NOMO-1 (cell line): ENCODE data around the gene BBS2.
A peak's percentile ranks its signal among the peaks of the same experiment; 100 is the strongest.

Source experiments
- DNase-seq, 2 experiments: peaks; one replicate each; lab custom pipeline; 2025; ENCODE audit not compliant: unreplicated experiment in 2 of 2; lab: John Stamatoyannopoulos, UW

BBS2 gene

GRCh38 chr16:56479469-56479868 lies 40.4 kb downstream of the BBS2 start:
- no peak for DNase-seq

- peak; percentile 20 to 35 for DNase-seq
These were observed 41.4 kb downstream of the BBS2 start for GRCh38 chr16:56478281-56479049.

GRCh38 chr16:56477096-56477878 lies 42.5 kb downstream of the BBS2 start:
- peak in 1 of 2 experiments; percentile 30 for DNase-seq

- DNase-seq, result no peak
These were observed 44.6 kb downstream of the BBS2 start for GRCh38 chr16:56475201-56475600.

- DNase-seq, result no peak
These were observed 49.2 kb downstream of the BBS2 start for GRCh38 chr16:56470666-56471065.

- DNase-seq, result no peak
These were observed 49.6 kb downstream of the BBS2 start for GRCh38 chr16:56470232-56470631.

GRCh38 chr16:56469748-56470147 lies 50.1 kb downstream of the BBS2 start:
- DNase-seq, result no peak

GRCh38 chr16:56468800-56469199 lies 51.0 kb downstream of the BBS2 start:
- DNase-seq, result no peak

- DNase-seq, result no peak
These were observed 53.5 kb downstream of the BBS2 start for GRCh38 chr16:56466344-56466743.

- DNase-seq, result no peak
These were observed 56.7 kb downstream of the BBS2 start for GRCh38 chr16:56463153-56463552.

GRCh38 chr16:56462064-56462796 lies 57.6 kb downstream of the BBS2 start:
- DNase-seq, result no peak

GRCh38 chr16:56460101-56460500 lies 59.7 kb downstream of the BBS2 start:
- no peak for DNase-seq

- DNase-seq, result no peak
These were observed 61.8 kb downstream of the BBS2 start for GRCh38 chr16:56457927-56458470.

GRCh38 chr16:56451753-56452689 lies 67.8 kb downstream of the BBS2 start:
- DNase-seq, result peak; percentile 57 to 71

GRCh38 chr16:56450986-56451752 lies 68.7 kb downstream of the BBS2 start, which contains the start of the genes NUDT21 and OGFOD1:
NUDT21 (minus strand) TSS chr16:56451332; CDS start chr16:56451202, 130 bp downstream.
OGFOD1 (plus strand) TSS chr16:56451554; CDS start chr16:56451613, 59 bp downstream.
- DNase-seq, result peak; percentile 99 to 100

- DNase-seq, result peak in 1 of 2 experiments; percentile 31
These were observed 69.4 kb downstream of the BBS2 start for GRCh38 chr16:56450275-56450985.

- DNase-seq, result no peak
These were observed 71.8 kb downstream of the BBS2 start for GRCh38 chr16:56448005-56448404.

- DNase-seq, result no peak
These were observed 72.5 kb downstream of the BBS2 start for GRCh38 chr16:56447286-56447685.
